Endothelial cell of hepatic sinusoid (primary cell): ENCODE measurements around the gene CYSTM1.
"Not testable (repeated sequence)": the region's sequence is repeated elsewhere in the genome, so short reads cannot be mapped to it uniquely, and the experiment has no call there.

Source experiments
- in situ Hi-C: cut with HindIII; loops from 2 replicates; pipeline ENCODE4 v1.10.0; 2017; ENCODE audit warnings: low sequenced_read_pairs

CYSTM1 gene

DNA sequence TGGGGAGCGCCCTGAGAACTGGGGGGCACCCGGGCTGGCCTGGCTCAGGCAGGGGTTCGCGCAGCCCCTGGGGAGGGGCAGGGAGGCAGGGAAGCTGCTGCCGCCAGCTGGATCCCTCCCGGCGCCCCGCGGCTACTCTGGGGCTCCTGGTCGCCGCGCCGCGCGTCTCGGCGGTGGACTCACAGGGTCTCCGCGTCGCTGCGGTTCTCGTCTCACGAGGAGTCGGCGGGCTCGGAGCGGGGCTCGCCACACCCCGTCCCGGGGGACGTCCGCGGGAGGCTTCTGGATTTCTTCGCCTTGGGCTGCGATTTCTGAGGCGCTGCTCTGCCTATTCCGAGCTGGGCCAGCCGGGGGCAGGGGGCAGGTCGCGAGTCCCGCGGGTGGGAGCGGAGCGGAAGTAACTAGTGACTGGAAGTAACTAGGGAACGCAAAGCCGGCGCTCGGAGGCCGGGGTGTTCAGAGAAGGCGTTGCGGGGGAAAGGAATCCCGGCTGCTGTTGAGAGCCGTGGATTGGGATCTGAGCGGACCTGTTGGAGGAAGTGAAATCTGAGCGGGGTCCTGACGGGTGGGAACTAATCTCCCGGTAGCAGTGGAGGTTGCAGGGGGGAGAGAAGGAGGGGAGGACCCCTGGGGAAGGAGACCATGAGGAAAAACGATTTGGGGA, 511 bp downstream of the CYSTM1 start:
- in situ Hi-C loops: no loop called here

DNA sequence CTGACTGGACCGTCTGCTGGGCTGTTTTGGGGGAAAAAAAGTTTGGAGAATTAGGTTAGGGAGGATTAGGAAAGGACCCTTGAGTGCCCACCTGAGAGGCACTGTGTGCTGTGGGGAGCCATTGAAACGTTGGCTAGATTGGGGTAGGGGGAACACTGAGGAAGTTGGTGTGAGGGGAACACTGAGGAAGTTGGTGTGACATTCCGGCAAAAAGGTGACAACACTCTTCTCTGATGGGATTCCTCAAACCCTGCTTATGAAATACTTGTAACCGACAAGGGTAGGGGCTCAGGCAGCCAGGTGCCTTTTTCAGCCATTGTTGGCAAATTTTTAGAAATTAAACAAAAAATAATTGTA, 1.0 kb downstream of the CYSTM1 start:
- in situ Hi-C loops: no loop called here

DNA sequence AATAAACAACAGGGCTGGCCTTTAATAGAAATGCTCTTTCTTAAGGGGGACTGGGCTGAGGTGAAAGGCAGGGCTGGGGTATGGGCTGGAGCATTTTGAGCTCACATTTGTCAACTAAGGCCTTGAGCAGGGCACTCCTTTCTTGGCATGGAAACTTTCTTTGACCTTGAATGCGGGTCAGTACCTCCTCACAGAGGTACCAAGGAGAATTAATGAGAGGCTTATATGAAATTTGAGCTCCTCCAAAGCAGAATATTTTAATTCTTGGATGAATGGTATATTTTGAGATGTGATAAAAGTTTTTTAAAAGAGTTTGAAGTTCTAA, 3.1 kb downstream of the CYSTM1 start:
- in situ Hi-C loops: no loop called here

DNA sequence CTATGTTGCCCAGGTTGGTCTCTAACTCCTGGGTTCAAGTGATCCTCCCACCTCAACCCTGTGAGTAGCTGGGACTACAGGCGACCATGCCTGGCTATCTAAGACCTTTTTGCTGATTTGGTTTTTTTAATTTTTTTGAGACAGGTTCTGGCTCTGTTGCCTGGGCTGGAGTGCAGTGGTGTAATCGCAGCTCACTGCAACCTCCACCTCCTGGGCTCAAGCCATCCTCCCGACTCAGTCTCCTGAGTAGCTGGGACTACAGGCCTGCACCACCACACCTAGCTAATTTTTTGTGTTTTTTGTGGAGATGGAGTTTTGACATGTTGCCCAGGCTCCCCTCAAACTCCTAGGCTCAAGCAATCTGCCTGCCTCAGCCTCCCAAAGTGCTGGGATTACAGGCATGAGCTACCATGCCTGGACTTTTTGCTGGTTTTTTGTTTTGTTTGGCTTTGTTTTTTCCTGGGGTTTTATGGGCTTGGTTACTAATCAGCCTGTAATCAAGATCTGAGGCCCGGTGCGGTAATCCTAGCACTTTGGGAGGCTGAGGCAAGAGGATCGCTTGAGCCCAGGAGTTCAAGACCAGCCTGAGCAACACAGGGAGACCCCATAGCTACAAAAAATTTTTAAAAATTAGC, 3.6 kb downstream of the CYSTM1 start:
- in situ Hi-C loops: no loop called here

DNA sequence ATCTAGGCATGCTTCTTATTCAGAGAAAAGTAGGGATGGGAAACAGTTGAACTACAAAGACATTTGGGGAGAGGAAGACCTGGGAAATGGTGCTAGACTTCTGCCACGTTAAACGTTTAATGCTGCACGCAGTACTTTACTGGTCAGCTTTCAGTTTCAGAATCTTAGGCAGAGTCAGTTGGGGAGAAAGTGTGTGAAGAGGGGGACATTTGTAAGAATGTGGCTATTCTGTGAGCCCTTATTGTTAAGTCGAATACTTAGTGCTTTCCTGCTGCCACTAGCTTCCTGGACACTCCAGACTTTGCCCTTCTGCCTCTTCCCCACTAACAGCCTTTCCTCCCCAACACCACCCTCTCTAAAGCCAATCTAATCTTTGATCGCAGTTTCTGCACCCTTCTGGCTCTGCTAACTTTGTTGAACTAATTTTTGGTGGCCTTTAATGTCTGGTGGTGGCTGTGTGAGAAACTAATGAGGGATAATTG, 6.1 kb downstream of the CYSTM1 start:
- in situ Hi-C loops: no loop called here

DNA sequence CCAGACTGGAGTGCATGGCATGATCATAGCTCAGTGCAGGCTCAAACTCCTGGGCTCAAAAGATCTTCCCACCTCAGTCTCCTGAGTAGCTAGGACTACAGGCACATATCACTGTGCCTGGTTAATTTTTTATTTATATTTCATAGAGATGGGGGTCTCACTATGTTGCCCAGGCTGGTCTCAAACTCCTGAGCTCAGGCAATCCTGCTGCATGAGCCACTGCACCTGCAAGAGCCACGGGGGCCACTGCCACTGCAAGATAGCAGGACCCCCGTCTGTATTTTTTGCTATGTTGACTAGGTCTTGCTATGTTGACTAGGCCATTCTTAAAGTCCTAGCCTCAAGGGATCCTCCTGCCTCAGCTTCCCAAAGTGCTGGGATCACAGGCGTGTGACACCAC, 6.5 kb downstream of the CYSTM1 start:
- in situ Hi-C loops: no loop called here

DNA sequence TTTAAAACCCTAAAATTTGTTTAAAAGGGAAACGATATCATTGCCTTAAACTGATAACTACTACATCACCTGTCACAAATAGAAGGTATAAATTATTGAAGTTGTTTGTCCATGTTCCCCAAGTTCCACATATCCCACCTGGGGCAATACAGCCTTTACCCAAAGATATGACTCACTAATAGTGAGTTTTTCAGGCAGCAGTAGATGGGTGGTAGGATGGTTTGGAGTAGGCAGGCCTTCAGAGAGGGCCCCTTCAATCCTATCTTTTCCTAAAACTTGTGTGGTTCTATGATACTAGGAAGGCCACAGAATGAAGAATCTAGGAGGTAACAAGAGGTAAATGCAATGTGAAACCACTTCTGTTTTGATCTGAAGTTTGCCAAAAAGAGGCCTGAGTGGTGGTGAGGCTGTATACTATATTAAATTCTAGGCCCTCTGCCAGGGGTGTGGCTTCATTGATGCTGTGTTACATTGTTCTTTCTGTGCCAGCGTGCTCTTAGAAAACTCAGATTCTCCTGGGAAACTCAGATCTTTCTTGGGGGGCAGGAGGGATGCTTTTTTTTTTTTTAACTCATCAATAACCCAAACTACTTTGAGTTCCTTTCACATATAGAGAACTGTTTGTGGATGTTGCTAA, 7.2 kb downstream of the CYSTM1 start:
- in situ Hi-C loops: no loop called here

DNA sequence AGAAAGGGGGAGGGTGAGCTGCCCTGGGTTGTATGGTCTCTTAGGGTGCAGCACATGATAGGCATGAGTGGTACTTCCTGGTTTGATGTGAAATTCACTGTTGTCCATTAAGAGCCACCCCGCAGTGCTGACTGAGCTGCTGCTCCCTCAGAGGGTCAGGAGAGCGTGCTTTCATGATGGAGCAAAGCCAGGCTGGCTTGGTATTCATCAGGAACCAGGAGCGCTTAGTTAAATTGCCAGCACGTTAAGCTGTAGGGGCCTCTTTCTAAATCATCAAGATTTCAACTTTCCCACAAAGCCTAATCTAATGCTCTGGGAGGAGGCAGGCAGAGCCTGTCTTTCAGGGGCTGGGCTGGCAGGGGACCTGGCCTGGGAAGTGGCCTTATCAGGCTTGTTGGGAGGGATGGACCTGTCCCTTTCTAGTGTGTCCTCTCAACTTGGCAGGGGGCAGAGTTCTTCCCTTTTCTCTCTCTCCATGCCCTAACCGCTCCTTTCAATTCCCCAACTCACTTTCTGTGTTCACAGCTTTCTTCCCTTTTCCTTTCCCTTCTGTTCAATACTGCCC, 7.9 kb downstream of the CYSTM1 start:
- in situ Hi-C loops: no loop called here

DNA sequence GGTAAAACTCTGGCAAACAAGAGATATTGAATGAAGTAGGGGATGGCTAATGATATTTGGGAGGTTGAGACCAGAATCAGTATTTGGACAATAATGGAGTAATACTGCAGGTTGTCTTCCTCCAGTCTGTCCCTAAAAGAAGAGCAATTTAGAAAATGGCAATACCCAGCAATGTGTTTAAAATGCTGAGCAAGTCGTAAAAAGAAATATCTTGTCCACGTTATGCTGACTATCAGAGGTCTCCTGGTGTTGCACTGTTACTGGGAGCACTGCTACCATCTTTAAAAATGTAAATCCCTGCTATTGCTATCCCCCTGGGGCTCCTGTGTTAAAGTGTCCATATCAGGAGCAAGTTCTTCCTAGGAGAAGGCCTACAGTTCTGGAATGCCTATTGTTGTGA, 10.4 kb downstream of the CYSTM1 start:
- in situ Hi-C loops: no loop called here

DNA sequence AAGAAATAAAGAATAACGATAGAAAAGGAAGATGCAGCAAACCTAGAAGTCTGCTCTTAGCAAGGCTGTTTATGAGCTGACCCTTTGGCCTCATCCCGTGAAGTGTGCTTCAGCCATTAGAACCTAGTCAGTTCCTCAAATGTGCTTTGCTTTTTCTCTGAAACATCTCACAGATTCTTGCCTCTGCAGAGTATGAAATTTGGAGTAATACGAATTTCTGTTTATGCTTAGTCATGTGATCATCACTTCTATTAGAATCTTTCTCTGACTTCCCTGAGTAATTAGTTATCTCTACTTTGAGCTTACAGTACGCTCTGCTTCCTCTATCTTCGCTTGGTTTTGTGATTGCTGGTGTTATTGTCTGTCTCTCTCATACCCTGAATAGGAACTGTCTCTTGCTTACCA, 11.3 kb downstream of the CYSTM1 start:
- in situ Hi-C loops: no loop called here

DNA sequence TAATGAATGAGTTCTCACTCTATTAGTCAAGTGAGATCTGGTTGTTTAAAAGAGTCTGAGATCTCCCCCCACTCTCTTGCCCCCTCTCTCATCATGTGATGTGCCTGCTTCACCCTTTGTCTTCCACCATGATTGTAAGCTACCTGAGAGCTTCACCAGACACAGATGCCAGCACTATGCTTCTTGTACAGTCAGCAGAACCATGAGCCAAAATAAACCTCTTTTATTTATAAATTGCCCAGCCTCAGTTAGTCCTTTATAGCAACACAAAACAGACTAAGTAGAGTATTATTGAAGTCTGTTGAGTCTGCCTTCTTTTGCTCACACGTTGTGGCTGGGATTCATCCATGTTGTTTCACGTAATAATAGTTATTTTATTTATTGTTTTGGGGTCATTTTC, 14.3 kb downstream of the CYSTM1 start:
- in situ Hi-C loops: no loop called here

DNA sequence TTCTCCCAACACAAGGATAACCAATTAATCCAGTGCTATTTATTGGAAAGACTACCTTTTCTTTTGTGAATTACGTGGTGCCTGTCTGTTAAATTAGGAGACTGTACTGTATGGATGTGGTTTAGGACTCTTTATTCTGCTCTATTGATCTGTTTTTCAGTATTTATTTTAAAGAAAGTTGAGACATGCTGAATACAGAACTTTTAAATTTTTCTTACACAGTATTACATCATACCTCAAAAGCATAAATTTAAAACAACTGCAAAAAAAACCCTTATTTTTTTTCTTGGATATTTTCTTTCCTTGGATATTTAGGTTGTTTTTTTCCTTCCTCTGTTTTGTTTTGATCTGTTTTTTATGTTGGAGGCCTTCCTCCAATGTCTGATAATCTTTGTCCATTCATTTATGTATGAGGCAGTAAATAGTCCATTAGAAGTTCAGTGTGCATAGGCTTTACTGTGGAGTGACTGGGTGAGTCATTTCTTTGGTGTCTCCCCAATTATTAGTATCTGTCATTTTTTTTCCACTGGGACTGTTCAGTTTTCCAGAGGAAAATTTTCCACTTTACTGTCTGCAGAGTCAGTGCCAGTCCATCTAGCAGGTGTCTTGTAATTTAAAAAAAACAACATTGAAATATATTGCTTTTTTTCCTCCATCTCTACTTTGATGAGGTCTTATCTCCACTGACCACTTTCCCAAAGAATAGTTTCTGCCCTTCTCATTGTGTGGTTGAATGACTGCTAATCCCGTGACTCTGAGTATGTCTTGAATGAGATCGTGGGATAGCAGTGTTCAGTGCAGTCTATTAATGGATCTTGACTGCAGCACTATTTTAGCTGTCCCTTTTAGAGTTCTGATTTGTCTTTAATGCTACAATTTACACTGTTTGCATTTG, 15.2 kb downstream of the CYSTM1 start:
- in situ Hi-C loops: no loop called here

DNA sequence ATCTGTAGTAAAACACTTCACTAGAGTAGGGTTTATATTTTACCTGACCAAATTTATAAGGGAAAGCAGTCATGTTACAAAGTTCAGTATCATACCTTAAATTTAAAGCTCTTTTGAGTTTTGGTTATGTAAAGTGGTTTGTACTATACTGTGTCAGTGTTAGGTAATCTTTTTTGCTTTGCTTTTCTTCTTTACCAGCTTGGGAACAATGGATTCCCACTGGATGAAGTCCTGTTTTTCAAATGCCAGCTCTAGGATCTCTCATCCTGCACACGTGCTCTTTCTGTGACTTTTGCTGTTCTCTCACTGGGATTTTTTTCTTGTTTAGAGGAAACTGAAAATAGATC, 15.9 kb downstream of the CYSTM1 start:
- in situ Hi-C loops: no loop called here

DNA sequence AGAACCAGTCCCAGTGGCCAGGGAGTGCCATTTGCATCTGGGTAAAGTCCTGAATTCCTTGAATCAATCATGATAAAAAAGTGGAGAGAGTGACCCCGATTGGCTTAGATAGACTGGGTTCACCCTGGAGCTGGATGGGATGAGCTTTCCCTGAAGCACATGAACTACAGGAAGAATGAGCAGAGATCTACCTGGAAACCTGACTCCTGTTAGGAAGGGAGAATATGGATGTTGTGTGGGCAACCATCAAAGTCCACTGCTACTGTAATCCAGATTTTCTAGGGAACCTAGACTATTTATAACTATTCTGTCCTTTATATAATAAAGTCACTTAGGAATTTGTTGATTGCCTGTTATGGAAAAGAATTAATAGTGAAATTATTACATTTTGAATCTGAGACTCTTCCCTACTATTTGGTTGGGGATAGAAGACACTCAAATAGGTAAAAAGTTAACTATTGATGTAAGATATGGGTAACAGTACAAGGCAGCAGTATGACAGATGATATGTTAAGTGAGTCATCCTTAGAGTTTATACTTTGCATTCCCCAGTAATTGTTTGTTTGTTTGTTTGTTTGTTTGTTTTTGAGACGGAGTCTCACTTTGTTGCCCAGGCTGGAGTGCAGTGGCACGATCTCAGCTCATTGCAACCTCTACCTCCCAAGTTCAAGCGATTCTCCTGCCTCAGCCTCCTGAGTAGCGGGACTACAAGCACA, 17.9 kb downstream of the CYSTM1 start:
- in situ Hi-C loops: no loop called here

DNA sequence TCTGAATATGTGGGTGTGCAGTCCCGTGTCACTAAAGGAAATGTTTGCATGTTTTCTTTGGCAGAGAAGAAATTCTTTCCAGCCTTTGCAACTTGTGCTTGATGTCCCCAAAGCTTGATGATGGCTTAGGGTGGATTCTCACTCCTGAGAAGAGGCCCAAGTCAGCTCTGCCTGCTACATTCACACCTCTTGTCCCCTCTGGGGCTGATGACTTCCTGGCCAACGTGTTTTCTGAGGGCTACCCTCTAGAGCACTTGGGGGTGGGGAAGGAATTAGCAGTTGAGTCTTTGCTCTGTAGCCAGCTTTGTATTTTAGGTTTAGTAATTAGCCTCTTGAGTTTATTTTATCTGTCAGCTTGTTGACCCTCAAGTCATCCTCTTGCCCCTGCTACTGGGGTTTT, 19.7 kb downstream of the CYSTM1 start:
- in situ Hi-C loops: no loop called here

DNA sequence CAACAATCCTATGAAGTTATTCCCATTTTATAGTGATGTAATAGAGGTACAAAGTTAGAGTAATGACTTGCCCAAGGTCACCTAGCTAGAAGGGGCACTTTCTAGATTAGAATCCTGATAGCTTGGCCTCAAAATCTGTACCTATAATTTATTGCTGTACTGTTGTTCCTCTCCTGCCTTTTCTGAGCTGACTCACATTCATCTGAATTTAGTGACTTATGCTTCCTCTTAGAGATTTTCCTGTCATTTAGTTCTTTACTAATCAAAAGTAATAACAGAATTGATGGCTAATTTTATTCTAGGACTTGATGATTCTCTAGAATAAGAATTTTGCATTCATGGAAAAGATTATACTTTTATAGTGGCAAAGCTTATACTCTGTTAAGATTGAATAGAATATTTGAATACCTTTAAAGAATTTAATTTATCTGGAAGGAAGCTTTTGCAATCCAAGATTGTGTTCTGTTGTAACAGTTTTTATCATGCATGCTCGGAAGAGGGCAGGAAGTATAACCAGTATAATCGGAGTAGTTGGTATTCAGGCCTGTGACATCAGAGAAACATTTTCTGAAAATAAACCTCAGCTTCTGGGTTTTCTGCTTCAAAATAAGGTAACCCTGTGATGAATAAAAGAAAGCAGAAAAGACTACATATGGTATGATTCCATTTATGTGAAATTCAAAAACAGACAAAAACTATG, 21.3 kb downstream of the CYSTM1 start:
- in situ Hi-C loops: no loop called here

DNA sequence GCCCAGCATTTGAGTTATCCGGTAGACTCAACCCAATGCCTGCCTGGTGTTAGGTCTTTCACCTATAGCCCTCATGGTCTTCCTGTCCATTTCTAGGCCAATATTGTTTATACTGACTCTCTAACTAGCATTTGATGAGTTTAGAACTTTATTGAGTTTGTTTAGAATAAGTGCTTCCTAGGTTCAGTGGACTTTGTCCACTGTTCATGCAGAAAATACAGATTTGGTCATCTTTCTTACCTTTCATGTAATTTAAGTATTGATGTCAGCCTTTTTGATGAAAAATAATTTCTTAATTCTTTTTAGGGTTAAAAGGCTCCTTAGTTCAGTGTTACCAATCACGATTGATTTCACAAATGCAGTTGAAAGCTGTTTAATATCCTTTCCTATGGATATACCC, 22.0 kb downstream of the CYSTM1 start:
- in situ Hi-C loops: no loop called here

DNA sequence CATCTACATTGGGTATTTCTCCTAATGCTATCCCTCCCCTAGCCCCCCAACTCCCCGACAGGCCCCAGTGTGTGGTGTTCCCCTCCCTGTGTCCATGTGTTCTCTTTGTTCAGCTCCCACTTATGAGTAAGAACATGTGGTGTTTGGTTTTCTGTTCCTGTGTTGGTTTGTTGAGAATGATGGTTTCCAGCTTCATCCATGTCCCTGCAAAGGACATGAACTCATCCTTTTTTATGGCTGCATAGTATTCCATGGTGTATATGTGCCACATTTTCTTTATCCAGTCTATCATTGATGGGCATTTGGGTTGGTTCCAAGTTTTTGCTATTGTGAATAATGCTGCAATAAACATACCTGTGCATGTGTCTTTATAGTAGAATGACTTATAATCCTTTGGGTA, 23.9 kb downstream of the CYSTM1 start:
- in situ Hi-C loops: not testable (repeated sequence)

DNA sequence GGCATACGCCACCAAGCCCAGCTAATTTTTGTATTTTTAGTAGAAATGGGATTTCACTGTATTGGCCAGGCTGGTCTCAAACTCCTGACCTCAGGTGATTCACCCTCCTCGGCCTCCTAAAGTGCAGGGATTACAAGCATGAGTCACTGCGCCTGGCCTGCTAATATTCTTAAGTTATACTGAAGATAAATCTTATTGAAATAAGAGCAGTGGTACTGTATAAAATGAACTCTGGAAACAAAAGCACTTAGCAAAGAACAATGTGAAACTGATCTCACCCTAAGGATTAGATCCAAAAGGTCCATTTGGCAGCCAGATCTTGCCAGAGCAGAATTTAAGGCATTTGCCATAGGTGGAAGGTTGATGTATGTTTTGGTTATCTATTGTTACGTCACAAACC, 27.1 kb downstream of the CYSTM1 start:
- in situ Hi-C loops: no loop called here

DNA sequence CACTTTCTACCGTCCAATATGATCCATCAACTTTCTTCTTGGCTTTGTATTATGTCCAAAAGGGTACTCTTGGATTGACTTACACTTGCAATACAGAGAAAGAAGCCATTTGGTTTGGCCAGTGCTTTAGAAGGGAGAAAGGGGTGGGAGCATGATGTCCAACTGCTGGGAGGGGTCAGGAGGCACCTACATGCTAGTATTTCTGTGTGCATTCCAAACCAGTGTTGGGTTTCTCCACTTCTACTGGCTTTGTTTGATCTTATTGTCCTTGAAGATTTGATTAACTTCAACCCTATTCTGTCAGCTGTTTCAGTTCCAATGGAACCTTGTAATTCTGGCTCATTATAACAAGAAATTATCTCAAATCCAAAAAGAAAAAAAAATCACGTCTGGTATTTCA, 27.6 kb downstream of the CYSTM1 start:
- in situ Hi-C loops: no loop called here
